Mucosa of gallbladder (tissue), 1 donor: Measurements from ENCODE around the gene ZNF799. TPM values are rescaled to one million over a fixed set of nuclear protein-coding genes. Genes with fewer than 3 reads are reported as not detected.
"Not testable (repeated sequence)": the region's sequence is repeated elsewhere in the genome, so short reads cannot be mapped to it uniquely, and the experiment has no call there.

Experiments
- DNase-seq: peaks from one replicate; pipeline ENCODE4 v3.0.0-alpha.2; 2020; ENCODE audit warnings: low spot score
- total RNA-seq: library from RNA; stranded (reverse); gene quantifications from one replicate; pipeline ENCODE4 v1.2.1, GENCODE V29; 2021
- donor health status: DM: no; HTN: no; CAD: no.

ZNF799 gene
- total RNA-seq, 1 donor from 2014 or later: 9.7 TPM

DNA sequence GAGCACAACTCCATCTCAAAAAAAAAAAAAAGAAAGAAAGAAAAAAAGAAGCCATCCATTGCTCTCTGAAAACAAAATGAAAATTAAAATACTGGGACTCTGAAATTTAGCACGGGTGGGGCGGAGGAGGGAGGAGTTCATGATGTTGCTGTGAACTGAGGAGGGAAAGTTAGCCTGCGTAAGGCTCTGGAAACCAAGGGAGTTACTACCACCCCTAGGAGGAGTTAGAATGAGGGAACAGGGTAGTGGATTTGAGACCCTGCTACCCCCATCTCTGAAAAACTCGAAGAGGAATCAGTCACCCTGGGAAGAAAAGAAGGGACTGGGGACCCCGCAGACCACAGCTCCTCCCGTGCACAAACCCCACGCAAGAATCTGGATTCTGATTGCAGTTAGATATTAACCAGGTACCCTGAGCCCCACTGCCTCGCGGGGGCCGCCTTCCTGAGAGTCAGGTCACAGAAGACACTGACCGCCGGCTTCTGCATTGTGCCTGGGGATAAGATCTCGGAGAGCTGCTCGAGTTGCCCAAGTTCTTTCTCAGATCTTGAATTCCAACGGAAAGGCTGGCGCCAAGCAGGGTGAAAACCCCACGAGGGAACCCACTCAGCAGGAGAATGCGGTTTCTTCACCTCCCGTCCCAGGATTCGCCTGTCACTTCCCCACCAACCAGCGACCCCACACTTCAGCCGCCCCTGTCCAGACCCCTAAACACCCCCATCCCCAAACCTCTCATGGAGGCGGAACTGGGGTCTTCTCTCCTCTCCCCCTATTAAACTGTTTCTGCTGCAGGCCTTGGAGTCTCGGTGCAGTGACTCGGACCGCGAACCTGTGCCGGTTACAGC, 36.5 kb downstream of the ZNF799 start:
- peak; percentile 16 for DNase-seq

DNA sequence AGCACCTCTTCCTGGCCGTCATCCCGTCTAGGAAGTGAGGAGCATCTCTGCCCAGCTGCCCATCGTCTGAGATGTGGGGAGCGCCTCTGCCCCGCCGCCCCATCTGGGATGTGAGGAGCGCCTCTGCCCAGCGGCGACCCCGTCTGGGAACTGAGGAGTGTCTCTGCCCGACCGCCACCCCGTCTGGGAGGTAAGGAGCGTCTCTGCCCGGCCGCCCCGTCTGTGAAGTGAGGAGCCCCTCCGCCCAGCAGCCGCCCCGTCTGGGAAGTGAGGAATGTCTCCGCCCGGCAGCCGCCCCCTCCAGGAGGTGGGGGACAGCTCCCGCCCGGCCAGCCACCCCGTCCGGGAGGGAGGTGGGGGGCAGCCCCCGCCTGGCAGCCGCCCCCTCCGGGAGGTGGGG, 38.8 kb downstream of the ZNF799 start:
- DNase-seq: not testable (repeated sequence)

GRCh38 chr19:12353375-12353774, 47.7 kb downstream of the ZNF799 start:
- DNase-seq: no peak

DNA sequence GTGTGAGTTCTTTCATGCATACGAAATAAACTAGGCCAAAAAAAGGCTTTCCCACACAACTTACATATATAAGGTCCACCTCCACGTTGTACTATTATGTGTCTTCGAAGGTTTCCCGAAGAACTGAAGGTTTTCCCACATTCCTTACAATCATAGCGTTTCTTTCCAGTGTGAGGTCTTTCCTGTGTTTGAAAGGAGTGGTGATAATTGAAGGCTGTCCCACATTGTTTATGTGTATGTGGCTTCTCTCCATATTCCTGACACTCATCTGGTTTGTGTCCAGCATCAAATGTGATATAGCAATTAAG, 50.2 kb downstream of the ZNF799 start:
- no peak for DNase-seq

- no peak for DNase-seq
Observed at GRCh38 chr19:12350185-12350889, 50.7 kb downstream of the ZNF799 start.

- no peak for DNase-seq
Observed at GRCh38 chr19:12346896-12347295, 54.2 kb downstream of the ZNF799 start.

DNA sequence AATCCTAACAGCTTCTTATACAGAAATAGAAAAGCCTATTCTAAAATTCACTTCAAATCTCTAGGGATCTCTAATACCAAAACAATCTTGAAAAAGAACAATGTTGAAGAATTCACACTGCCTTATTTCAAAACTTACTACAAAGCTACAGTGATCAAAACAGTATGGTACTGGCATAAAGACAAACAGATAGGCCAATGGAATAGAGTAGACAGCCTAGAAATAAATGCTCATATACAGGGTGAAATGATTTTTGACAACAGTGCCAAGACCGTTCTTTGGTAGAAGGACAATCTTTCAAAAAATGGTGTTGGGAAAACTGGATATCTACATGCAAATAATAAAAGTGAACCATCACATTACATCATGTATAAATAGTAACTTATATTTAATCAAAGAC, 55.9 kb downstream of the ZNF799 start:
- DNase-seq: no peak

Other genes with a start within 250 kb of the ZNF799 start
- gene ZNF625, start 244.5 kb downstream of the ZNF799 start, total RNA-seq: 5.9 TPM
- gene ZNF136, start 238.2 kb downstream of the ZNF799 start, total RNA-seq: 8.8 TPM
- gene ZNF44, start 106.4 kb downstream of the ZNF799 start, total RNA-seq: 10.6 TPM
- gene ZNF563, start 67.6 kb downstream of the ZNF799 start, total RNA-seq: 2.9 TPM
- 3.4 TPM for gene ZNF442, start 35.6 kb downstream of the ZNF799 start, total RNA-seq
- 6.7 TPM for gene ZNF443, start 39.8 kb upstream of the ZNF799 start, total RNA-seq
- 3.7 TPM for gene ZNF709, start 83.5 kb upstream of the ZNF799 start, total RNA-seq
- 13.9 TPM for gene ZNF564, start 150.2 kb upstream of the ZNF799 start, total RNA-seq
- 15.6 TPM for gene ZNF490, start 209.5 kb upstream of the ZNF799 start, total RNA-seq
- 27.1 TPM for gene ZNF791, start 209.6 kb upstream of the ZNF799 start, total RNA-seq